Transverse colon (tissue), 4 donors: Measurements from ENCODE around the gene REV3L. TPM values are rescaled to one million over a fixed set of nuclear protein-coding genes. Genes with fewer than 3 reads are reported as not detected.

Source experiments
- DNase-seq: peaks from one replicate; pipeline ENCODE4 v3.0.0-alpha.2; 2019
- H3K27ac ChIP-seq, 4 donors: fragments of 200-600 bp; sonication (generic); 2 replicates each; pipeline ENCODE4 v1.5.1; 2016 to 2018; ENCODE audit warnings: inconsistent platforms in 4 of 4
- H3K27me3 ChIP-seq: fragments of 200-600 bp; sonication (generic); 2 replicates; pipeline ENCODE4 v1.5.1; 2017; ENCODE audit warnings: inconsistent platforms
- H3K36me3 ChIP-seq, 4 donors: fragments of 200-600 bp; sonication (generic); 2 replicates each; pipeline ENCODE4 v1.5.1; 2017 to 2019; ENCODE audit warnings: inconsistent platforms in 4 of 4
- H3K4me1 ChIP-seq, 4 donors: fragments of 200-600 bp; sonication (generic); 2 replicates each; pipeline ENCODE4 v1.5.1; 2017 to 2020; ENCODE audit warnings: inconsistent platforms in 4 of 4
- H3K4me3 ChIP-seq, 4 donors: fragments of 200-600 bp; sonication (generic); 1 replicate in 1 of 4; 2 replicates in 3 of 4; pipeline versions ENCODE4 v1.5.1 to v1.6.1; 2017 to 2019; ENCODE audit warnings: inconsistent platforms in 4 of 4
- H3K9me3 ChIP-seq, 2 donors: fragments of 200-600 bp; sonication (generic); 2 replicates each; pipeline ENCODE4 v1.5.1; 2017 to 2019; ENCODE audit warnings: inconsistent platforms in 2 of 2
- EP300 ChIP-seq: sonication (generic); formaldehyde crosslinking; IDR thresholded peaks from one replicate; pipeline ENCODE4 v1.6.1; 2017; ENCODE audit warnings: antibody characterized with exemption, low read depth
- POLR2A ChIP-seq: fragments of 450-650 bp; IDR thresholded peaks from one replicate; pipeline ENCODE4 v1.6.1; 2016; ENCODE audit warnings: antibody characterized with exemption, mild to moderate bottlenecking, moderate library complexity
- POLR2AphosphoS5 ChIP-seq, 3 donors: sonication (generic); formaldehyde crosslinking; IDR thresholded peaks; one replicate each; pipeline ENCODE4 v1.6.1; 2016; ENCODE audit warnings: antibody characterized with exemption in 3 of 3
- WGBS, 2 donors: methylation state at CpG; one replicate each; pipeline ENCODE4 v1.1.5; 2018; ENCODE audit warnings: low coverage in 1 of 2; 5-methylcytosine and 5-hydroxymethylcytosine counted together
- in situ Hi-C, 4 donors: fragments of 200-750 bp; cut with MboI; loops; one replicate each; pipeline versions ENCODE4 v1.15.0 to v1.15.1; 2017; ENCODE audit warnings: low sequenced_read_pairs in 3 of 4, low pct_ligation_motif_present in 1 of 4, low pct_unique_long_range_greater_than_20kb in 1 of 4
- intact Hi-C: fragments of 100-400 bp; cut with DNase I; formaldehyde crosslinking; loops from one replicate; pipeline ENCODE4 v1.15.1; 2023; ENCODE audit warnings: low total_unique reads
- total RNA-seq, 4 donors: library from RNA; depleted of rRNA; stranded (reverse); fragments of >200 nt; gene quantifications; one replicate each; pipeline ENCODE4 v1.1.0, GENCODE V29; 2016
- TF ChIP-seq, protein P1 (sequence below), 5 experiments: fragments of 200-600 bp in 3 of 5; fragments of 450-650 bp in 2 of 5; sonication (generic) in 3 of 5; IDR thresholded peaks; 1 replicate in 2 of 5; 2 replicates in 3 of 5; pipeline ENCODE4 v1.5.1; 2016 to 2017; ENCODE audit warnings: antibody characterized with exemption in 5 of 5, inconsistent platforms in 3 of 5, mild to moderate bottlenecking in 2 of 5, moderate library complexity in 1 of 5

The REV3L gene
- total RNA-seq, 4 donors from 2014 or later: 24.7 to 256 (median 34.7) TPM

DNA sequence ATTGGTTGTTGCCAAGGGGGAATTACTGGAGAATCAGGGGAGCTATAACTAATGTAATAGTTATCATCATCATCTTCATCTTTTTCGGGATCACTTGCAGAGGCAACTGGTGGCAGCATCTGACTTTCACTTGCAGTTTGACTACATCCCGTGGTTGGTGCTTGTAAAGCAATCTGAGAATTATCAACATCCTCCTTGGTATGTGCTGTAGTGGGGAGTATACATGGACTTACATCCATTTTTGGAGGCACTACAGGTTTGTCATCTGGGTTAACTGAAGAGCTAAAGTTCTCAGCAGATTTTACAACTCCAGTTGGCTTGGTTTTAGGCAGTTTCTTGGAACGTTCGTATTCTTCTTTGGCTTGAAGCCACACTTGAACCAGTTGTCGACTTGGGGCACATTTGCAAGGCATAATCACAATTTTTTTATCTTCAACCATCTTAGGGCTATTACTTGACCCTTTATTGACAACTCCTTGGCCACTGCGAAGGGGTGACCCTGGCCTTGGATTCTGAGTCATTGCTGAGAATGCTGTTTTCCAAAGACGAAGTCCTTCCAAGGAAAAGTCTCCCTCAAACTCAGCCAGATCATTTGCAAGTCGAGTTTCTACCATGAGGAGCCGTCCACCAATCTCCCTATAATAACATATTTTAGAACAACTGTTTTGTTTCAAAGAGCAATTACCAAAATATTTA lies 115.5 kb downstream of the REV3L start:
- no peak overlapping the region for H3K4me3 ChIP-seq
- peaks cover 0 to 10% (median 0%) of the 10 kb centered on the region in 4 donors for H3K36me3 ChIP-seq
- H3K27me3 ChIP-seq: no peaks in the 10 kb centered on the region
- no peak for DNase-seq
- intact Hi-C loops: loop anchor here (10.0 kb wide), 2 partner anchors 107 to 277 kb away; no protein-coding TSS in a partner anchor
- H3K9me3 ChIP-seq: no peaks in the 10 kb centered on the region
- TF ChIP-seq EP300 (no peak), POLR2AphosphoS5 (IDR thresholded peaks at IDR 0.05) (no peak), POLR2A (no peak)
- TF ChIP-seq, protein P1, sequence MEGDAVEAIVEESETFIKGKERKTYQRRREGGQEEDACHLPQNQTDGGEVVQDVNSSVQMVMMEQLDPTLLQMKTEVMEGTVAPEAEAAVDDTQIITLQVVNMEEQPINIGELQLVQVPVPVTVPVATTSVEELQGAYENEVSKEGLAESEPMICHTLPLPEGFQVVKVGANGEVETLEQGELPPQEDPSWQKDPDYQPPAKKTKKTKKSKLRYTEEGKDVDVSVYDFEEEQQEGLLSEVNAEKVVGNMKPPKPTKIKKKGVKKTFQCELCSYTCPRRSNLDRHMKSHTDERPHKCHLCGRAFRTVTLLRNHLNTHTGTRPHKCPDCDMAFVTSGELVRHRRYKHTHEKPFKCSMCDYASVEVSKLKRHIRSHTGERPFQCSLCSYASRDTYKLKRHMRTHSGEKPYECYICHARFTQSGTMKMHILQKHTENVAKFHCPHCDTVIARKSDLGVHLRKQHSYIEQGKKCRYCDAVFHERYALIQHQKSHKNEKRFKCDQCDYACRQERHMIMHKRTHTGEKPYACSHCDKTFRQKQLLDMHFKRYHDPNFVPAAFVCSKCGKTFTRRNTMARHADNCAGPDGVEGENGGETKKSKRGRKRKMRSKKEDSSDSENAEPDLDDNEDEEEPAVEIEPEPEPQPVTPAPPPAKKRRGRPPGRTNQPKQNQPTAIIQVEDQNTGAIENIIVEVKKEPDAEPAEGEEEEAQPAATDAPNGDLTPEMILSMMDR (IDR thresholded peaks at IDR 0.05): no peak
- 71 to 74% methylated on average over 9 of the region's 9 CpGs for WGBS, 2 donors
- in situ Hi-C loops: loop anchor here in 1 of 4 donors (25.0 kb wide), 1 partner anchor 270 kb away; no protein-coding TSS in a partner anchor
- H3K27ac ChIP-seq: peak overlapping the region in 3 of 4 donors; percentile 12 to 59 (median 24)
- H3K4me1 ChIP-seq: no peaks in the 10 kb centered on the region

DNA sequence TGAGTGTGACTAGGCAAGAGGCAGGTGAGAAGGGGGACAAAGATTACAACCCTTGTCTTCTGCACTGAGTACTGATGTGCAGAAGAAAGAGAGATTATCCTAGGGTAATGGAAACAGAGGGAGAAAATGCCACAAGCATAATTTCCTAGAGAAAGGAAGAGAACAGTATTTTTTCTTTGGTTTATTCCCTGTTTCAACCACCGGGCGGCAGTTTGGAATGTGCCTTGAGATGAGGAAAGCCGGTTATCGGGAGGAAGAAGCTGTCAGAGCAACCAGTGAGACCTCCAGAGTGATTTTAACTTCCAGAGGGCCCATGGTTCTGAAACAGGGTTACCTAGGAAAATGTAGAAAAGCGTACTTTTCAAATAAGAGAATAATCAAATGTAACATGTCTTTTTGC lies 121.4 kb downstream of the REV3L start:
- Histone ChIP-seq H3K36me3 (peaks cover 0 to 10% (median under 1%) of the 10 kb centered on the region in 4 donors), H3K4me3 (no peak overlapping the region), H3K27me3 (no peaks in the 10 kb centered on the region), H3K4me1 (peaks cover 0 to 2% (median 0%) of the 10 kb centered on the region in 4 donors), H3K27ac (no peak overlapping the region), H3K9me3 (no peaks in the 10 kb centered on the region)
- in situ Hi-C loops: loop anchor here in 1 of 4 donors (25.0 kb wide), 1 partner anchor 276 kb away; no protein-coding TSS in a partner anchor
- DNase-seq: peak; percentile 23
- TF ChIP-seq EP300 (no peak), POLR2AphosphoS5 (IDR thresholded peaks at IDR 0.05) (no peak), POLR2A (no peak)
- TF ChIP-seq, protein P1 (IDR thresholded peaks at IDR 0.05): peak; percentile 27 to 47 (median 32)
- WGBS, 2 donors: 63 to 69% methylated on average over 5 of the region's 5 CpGs
- intact Hi-C loops: loop anchor here (10.0 kb wide), 2 partner anchors 113 to 283 kb away; no protein-coding TSS in a partner anchor

DNA sequence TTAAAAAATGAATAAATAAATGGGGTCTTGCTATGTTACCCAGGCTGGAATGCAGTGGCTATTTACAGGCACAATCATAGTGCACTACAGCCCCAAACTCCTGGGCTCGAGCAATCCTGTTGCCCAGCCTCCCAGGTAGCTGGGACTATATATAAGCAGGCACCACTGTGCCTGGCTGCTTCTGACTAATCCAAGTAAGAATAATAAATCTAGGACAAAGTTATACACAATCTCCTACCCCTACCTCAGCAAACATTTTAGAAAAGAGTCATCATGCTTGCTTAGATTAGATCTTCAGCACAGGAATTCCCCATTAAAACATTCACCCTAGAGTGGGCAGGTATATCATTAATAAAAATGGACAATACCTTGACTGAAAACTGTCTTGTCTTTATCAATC lies 124.6 kb downstream of the REV3L start:
- 82 to 100% methylated on average over 1 of the region's 1 CpG for WGBS, 2 donors
- in situ Hi-C loops: loop anchor here in 1 of 4 donors (25.0 kb wide), 1 partner anchor 279 kb away; no protein-coding TSS in a partner anchor
- Histone ChIP-seq H3K4me3 (no peak overlapping the region), H3K9me3 (no peaks in the 10 kb centered on the region), H3K27me3 (no peaks in the 10 kb centered on the region), H3K4me1 (peaks cover 0 to 7% (median 0%) of the 10 kb centered on the region in 4 donors), H3K36me3 (peaks cover 0 to 24% (median 8%) of the 10 kb centered on the region in 4 donors), H3K27ac (no peak overlapping the region)
- intact Hi-C loops: no loop called here
- DNase-seq: no peak
- no peak for TF ChIP-seq EP300
- TF ChIP-seq, protein P1 (IDR thresholded peaks at IDR 0.05): no peak
- no peak for TF ChIP-seq POLR2AphosphoS5 (IDR thresholded peaks at IDR 0.05)
- TF ChIP-seq POLR2A: no peak

DNA sequence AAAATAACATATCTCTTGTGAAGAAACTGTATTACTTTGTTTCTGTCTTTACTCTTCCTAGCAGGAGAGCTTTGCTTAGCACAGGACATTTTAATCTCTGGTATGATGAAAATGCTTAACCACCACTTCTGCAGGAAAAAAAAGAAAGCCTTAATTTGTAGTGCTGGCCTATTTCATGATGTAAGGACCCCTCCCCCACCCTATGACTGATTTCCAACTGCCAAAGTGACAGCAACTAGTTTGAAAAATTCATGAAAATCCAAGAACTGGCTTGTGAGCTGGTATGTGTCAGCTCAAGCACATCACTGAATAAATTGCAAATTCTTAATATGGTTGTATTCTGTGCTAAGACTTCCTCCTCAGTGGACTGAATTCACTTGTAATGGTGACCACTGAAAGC lies 125.3 kb downstream of the REV3L start:
- Histone ChIP-seq H3K36me3 (peaks cover 0 to 22% (median 8%) of the 10 kb centered on the region in 4 donors), H3K4me3 (no peak overlapping the region), H3K4me1 (peaks cover 0 to 7% (median 0%) of the 10 kb centered on the region in 4 donors), H3K27ac (no peak overlapping the region), H3K27me3 (no peaks in the 10 kb centered on the region), H3K9me3 (no peaks in the 10 kb centered on the region)
- in situ Hi-C loops (loop anchor here in 1 of 4 donors (25.0 kb wide), 1 partner anchor 280 kb away; no protein-coding TSS in a partner anchor), intact Hi-C loops (no loop called here)
- no peak for DNase-seq
- TF ChIP-seq, protein P1 (IDR thresholded peaks at IDR 0.05): no peak
- TF ChIP-seq POLR2A (no peak), EP300 (no peak), POLR2AphosphoS5 (IDR thresholded peaks at IDR 0.05) (no peak)
